GM18505 (cell line): ENCODE results near the gene ATP6V0D1.

ENCODE experiments used
- ATAC-seq: cut with Tn5 transposase; IDR thresholded peaks from one replicate; pipeline ENCODE4 v1.9.1; 2021; ENCODE audit not compliant: unreplicated experiment
- POLR2A ChIP-seq: IDR thresholded peaks from 4 replicates; pipeline ENCODE4 v1.6.1; 2011; ENCODE audit warnings: borderline replicate concordance; ENCODE audit not compliant: insufficient read depth, insufficient read length; ENCODE audit errors: extremely low read depth

The ATP6V0D1 gene

GRCh38 chr16:67480833-67481560 lies at the start of gene ATP6V0D1:
Gene ATP6V0D1 (minus strand): TSS chr16:67481157. CDS start chr16:67481086, 71 bp downstream.
- ATAC-seq: peak; percentile 83

DNA sequence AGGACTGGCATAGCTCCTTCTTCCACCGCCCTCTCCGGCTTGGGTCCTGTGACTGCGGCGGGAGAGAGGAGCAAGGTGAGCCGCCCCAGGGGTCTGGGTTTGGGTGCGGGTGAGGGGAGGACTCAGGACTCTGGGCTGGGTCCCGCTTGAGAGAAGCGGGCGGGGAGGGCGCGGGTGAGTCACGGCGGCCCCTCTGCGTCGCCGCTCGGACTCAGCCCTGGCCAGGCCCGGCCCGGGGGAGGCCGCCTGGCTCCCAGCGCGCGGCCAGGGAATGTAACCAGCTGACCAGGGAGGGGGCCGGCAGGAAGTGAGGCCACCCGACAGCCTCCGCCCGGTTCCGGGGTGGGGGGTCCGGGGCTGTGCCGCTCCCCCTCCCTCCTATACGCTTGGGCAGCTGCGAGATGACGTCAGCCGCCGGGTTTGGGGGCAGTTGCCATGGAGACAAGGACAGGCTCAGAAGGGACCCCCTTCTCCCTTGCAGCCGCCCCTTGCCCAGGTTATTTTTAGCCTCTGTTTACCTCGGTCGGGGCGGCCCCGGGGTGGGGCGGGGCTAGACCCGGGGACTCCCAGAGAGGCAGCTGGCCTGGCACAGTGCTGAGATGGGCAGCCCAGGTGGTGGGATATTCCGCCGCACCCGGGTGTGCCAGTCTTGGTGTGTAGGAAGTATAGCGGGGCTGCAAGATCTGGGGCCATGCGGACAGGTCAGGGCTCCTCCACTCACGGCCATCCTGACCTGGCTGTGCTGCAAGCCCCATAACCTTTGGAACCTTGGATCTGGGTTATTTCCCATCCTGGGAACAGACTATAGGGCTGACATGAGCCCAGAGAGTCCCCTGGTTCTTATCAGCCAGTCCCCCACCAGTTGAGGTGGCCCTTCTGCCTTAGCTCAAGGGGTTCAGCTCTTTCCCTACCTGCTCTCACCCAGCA lies 49.3 kb upstream of the ATP6V0D1 start:
- TF ChIP-seq POLR2A: no peak
- no peak for ATAC-seq

More at GRCh38 chr16:67480833-67481560, at the start of gene ATP6V0D1:
- peak; percentile 76 for TF ChIP-seq POLR2A

- no peak for ATAC-seq
Measured at GRCh38 chr16:67529582-67530012, 48.6 kb upstream of the ATP6V0D1 start.

GRCh38 chr16:67528870-67529581 lies 48.1 kb upstream of the ATP6V0D1 start:
- no peak for ATAC-seq
- TF ChIP-seq POLR2A: no peak

More at GRCh38 chr16:67529582-67530012, 48.6 kb upstream of the ATP6V0D1 start:
- TF ChIP-seq POLR2A: no peak

DNA sequence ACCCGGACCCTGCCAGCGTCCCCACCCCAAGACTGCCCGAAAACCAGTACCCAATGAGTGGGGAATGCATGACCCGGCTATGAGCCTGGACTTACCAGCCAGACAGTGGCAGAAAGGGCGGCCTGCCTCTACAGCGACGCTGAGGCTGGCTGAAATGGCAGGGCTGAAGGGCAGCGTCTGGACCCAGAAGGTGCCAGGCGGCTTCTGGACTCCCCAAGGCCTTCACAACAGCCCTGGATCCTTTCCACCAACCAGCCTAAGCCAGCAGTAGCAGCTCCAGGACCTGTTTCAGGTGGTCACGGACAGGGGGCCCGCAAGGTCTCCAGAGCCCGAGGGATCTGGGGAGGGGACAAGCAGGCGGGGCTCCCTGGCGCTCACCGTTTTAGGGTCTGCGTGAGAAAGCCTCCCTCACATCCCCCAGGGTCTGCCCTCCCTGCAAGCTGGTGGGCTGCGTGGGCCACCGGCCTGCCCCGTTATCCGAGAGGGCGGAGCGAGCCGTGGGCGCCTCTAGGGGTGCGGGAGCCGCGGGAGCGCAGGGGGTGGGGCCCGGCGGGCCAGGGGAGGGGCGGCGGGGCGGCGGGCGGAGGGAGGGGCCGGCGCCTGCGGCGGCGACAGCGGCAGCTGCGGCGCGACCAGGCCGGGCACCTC lies 47.4 kb upstream of the ATP6V0D1 start, which contains the start of gene RIPOR1:
RIPOR1 (plus strand) TSS at position 608 of the 648 bp plus-strand sequence. CDS start 9,618 bp downstream, outside the sequence.
- ATAC-seq: no peak
- TF ChIP-seq POLR2A: no peak

- no peak for TF ChIP-seq POLR2A
Measured at GRCh38 chr16:67526149-67526791, 45.3 kb upstream of the ATP6V0D1 start.

GRCh38 chr16:67525176-67525860 lies 44.4 kb upstream of the ATP6V0D1 start:
- ATAC-seq: no peak

More at GRCh38 chr16:67526149-67526791, 45.3 kb upstream of the ATP6V0D1 start:
- ATAC-seq: no peak

DNA sequence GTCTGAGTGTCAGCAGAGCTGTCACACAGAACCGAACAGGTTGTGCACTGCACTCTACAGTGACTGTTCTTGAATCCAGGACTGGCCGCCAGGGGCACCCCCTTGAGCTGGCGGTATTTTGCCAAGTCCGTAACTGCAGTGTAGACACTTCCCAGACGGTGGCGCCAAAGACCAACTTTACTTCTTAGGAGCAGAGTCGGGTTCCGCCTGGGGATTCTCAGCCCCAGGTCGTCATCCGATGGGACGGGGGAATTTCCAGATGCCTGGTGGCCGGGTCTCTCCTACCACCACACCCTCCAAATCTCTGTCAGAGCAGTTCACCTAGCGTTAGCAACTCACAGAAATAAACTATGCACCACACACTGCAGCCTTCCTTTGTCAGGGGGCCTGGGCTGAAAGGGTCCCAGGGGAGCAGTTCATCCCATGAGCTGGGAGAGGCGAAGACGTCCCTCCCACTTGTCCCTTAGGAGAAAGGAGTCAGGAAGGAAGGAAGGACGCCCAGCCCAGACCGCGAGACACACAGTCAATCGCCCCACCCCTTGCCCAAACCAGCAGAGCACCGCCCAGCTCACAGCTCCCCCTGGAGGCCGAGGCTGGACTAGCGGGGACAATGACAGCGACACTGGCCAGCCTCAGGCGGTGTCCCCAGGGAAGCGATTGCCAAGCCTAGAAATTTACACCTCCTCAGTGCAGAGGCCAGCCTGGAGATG lies 40.3 kb upstream of the ATP6V0D1 start:
- peak; percentile 58 for ATAC-seq
- TF ChIP-seq POLR2A: no peak

More at GRCh38 chr16:67525176-67525860, 44.4 kb upstream of the ATP6V0D1 start:
- TF ChIP-seq POLR2A: no peak

GRCh38 chr16:67519242-67519641 lies 38.3 kb upstream of the ATP6V0D1 start:
- ATAC-seq: no peak
- no peak for TF ChIP-seq POLR2A

DNA sequence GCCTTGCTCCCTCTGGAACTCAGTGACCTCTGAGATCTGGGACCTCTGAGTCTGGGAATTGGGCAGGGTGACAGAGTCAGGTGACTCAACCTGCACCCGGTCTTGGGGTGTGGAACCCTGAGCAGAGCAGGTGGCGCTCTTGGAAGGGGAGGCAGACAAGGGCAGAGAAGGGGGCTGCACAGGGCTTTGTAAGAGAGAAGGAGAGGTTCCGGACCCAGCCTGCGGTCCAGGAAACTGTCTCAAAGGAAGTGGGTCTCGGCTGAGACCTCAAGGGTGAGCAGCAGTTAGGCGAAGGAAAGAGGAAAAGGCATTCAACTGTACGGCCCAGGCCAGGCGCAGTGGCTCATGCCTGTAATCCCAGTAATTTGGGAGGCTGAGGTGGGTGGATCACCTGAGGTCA lies 37.7 kb upstream of the ATP6V0D1 start:
- ATAC-seq: no peak
- TF ChIP-seq POLR2A: no peak
